Measurements from ENCODE around the gene ANGPT4.
"Not testable (repeated sequence)": the region's sequence is repeated elsewhere in the genome, so short reads cannot be mapped to it uniquely, and the experiment has no call there.

Gene ANGPT4

GRCh38 chr20:872855-873520, 43.1 kb downstream of the ANGPT4 start:
- no peak for DNase-seq

GRCh38 chr20:871948-872347, 44.2 kb downstream of the ANGPT4 start:
- DNase-seq: no peak

- DNase-seq: no peak
These were observed 44.7 kb downstream of the ANGPT4 start for GRCh38 chr20:871436-871835.

GRCh38 chr20:870758-871157, 45.4 kb downstream of the ANGPT4 start:
- DNase-seq: no peak

GRCh38 chr20:869606-870005, 46.5 kb downstream of the ANGPT4 start:
- DNase-seq: no peak

GRCh38 chr20:868279-868678, 47.9 kb downstream of the ANGPT4 start:
- DNase-seq: no peak

GRCh38 chr20:865440-865839, 50.7 kb downstream of the ANGPT4 start:
- DNase-seq: no peak

- no peak for DNase-seq
These were observed 55.2 kb downstream of the ANGPT4 start for GRCh38 chr20:860891-861290.

- no peak for DNase-seq
These were observed 56.3 kb downstream of the ANGPT4 start for GRCh38 chr20:859751-860231.

GRCh38 chr20:858011-858410, 58.1 kb downstream of the ANGPT4 start:
- no peak for DNase-seq

- no peak for DNase-seq
These were observed 59.8 kb downstream of the ANGPT4 start for GRCh38 chr20:856361-856775.

GRCh38 chr20:855466-856360, 60.4 kb downstream of the ANGPT4 start:
- no peak for DNase-seq

- no peak for DNase-seq
These were observed 61.5 kb downstream of the ANGPT4 start for GRCh38 chr20:854601-855000.

- no peak for DNase-seq
These were observed 62.6 kb downstream of the ANGPT4 start for GRCh38 chr20:853406-853996.

- DNase-seq: not testable (repeated sequence)
These were observed 67.4 kb downstream of the ANGPT4 start for GRCh38 chr20:848731-849130.

- DNase-seq: no peak
These were observed 67.9 kb downstream of the ANGPT4 start for GRCh38 chr20:848193-848592.

- DNase-seq: no peak
These were observed 69.2 kb downstream of the ANGPT4 start for GRCh38 chr20:846894-847278.

- DNase-seq: no peak
These were observed 69.9 kb downstream of the ANGPT4 start for GRCh38 chr20:845941-846893.

GRCh38 chr20:845226-845868, 70.8 kb downstream of the ANGPT4 start:
- DNase-seq: no peak

GRCh38 chr20:844473-845225, 71.5 kb downstream of the ANGPT4 start:
- DNase-seq: peak; percentile 90

GRCh38 chr20:843912-844311, 72.2 kb downstream of the ANGPT4 start:
- DNase-seq: peak; percentile 25
